ENCODE results near the gene DEPDC7.
A peak's percentile ranks its signal among the peaks of the same experiment; 100 is the strongest.

DEPDC7 gene

GRCh38 chr11:33015621-33016551 lies at the start of gene DEPDC7 (continued):
- TF ChIP-seq HIC1 (tag by site-specific recombination; IDR thresholded peaks at IDR 0.05) (peak; percentile 92), SP3 (tag by site-specific recombination; IDR thresholded peaks at IDR 0.05) (peak; percentile 78), PRDM6 (tag by site-specific recombination; IDR thresholded peaks at IDR 0.05) (no peak), ZNF426 (tag by site-specific recombination; IDR thresholded peaks at IDR 0.05) (no peak), ZBTB26 (tag by site-specific recombination; optimal IDR thresholded peaks at IDR 0.05) (peak; percentile 72), ZNF449 (tag by site-specific recombination; IDR thresholded peaks at IDR 0.05) (0 out of 2 replicates have a peak, but pooled peaks have one; percentile 29), ZBTB20 (tag by site-specific recombination; IDR thresholded peaks at IDR 0.05) (peak; percentile 21; the same call in 1 of the 2 replicates), ZSCAN4 (tag by site-specific recombination; IDR thresholded peaks at IDR 0.05) (no peak), ZNF792 (tag by site-specific recombination; IDR thresholded peaks at IDR 0.05) (no peak), ZNF488 (tag by site-specific recombination; IDR thresholded peaks at IDR 0.05) (no peak), ZNF423 (tag by site-specific recombination; IDR thresholded peaks at IDR 0.05) (no peak), ZNF76 (tag by site-specific recombination; IDR thresholded peaks at IDR 0.05; ENCODE audit: borderline replicate concordance, low read depth) (peak; percentile 68; the same call in 1 of the 2 replicates), EGR2 (tag by site-specific recombination; IDR thresholded peaks at IDR 0.05; ENCODE audit: low read depth) (peak; percentile 58), OSR2 (tag by site-specific recombination; IDR thresholded peaks at IDR 0.05) (peak; percentile 88), KLF9 (tag by site-specific recombination; IDR thresholded peaks at IDR 0.05; ENCODE audit: low read depth) (peak; percentile 77), IKZF3 (tag by site-specific recombination; IDR thresholded peaks at IDR 0.05) (0 out of 2 replicates have a peak, but pooled peaks have one; percentile 12)
